COLO668 (cell line): ENCODE results near the gene GRK5.

ENCODE experiments used
- DNase-seq: peaks from one replicate; lab custom pipeline; 2025; ENCODE audit not compliant: unreplicated experiment; lab: John Stamatoyannopoulos, UW

Gene GRK5

GRCh38 chr10:119498889-119499676 lies 291.7 kb downstream of the GRK5 start:
- no peak for DNase-seq

GRCh38 chr10:119499677-119500002 lies 292.3 kb downstream of the GRK5 start:
- DNase-seq, result no peak

- DNase-seq, result no peak
Observed at GRCh38 chr10:119500123-119500795, 292.9 kb downstream of the GRK5 start.

GRCh38 chr10:119500821-119501220 lies 293.4 kb downstream of the GRK5 start:
- no peak for DNase-seq

- no peak for DNase-seq
Observed at GRCh38 chr10:119501690-119502089, 294.3 kb downstream of the GRK5 start.

- DNase-seq, result no peak
Observed at GRCh38 chr10:119502209-119502608, 294.8 kb downstream of the GRK5 start.

GRCh38 chr10:119502618-119503155 lies 295.3 kb downstream of the GRK5 start:
- DNase-seq, result no peak

GRCh38 chr10:119503821-119504220 lies 296.4 kb downstream of the GRK5 start:
- no peak for DNase-seq

- DNase-seq, result no peak
Observed at GRCh38 chr10:119504651-119505050, 297.3 kb downstream of the GRK5 start.

GRCh38 chr10:119505131-119505551 lies 297.8 kb downstream of the GRK5 start:
- no peak for DNase-seq
